GM21529 (cell line): ENCODE data around the gene JAZF1.

Experiments used
- ATAC-seq: cut with Tn5 transposase; IDR thresholded peaks from one replicate; pipeline ENCODE4 v1.9.1; 2021; ENCODE audit not compliant: unreplicated experiment

The JAZF1 gene

GRCh38 chr7:28078036-28078901 lies 102.3 kb downstream of the JAZF1 start:
- ATAC-seq: no peak

DNA sequence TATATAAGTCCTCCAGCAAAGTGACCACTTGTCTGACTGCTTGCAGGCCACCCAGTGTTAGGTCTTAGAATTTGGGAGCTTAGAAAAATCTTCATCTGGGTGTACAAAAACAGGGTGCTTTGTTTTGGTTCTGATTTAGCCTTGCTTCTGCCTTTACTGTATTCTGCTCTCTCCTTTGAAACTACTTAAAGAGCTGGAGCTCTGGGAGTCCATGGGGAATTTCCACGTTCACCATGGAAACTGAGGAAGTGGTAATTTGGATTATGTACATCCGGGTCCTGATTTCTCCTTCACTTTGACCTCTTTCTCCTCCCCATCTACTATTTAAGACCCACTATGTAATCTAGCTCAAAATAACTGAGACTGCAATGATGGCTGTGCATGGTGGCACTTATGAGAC lies 103.0 kb downstream of the JAZF1 start:
- no peak for ATAC-seq

DNA sequence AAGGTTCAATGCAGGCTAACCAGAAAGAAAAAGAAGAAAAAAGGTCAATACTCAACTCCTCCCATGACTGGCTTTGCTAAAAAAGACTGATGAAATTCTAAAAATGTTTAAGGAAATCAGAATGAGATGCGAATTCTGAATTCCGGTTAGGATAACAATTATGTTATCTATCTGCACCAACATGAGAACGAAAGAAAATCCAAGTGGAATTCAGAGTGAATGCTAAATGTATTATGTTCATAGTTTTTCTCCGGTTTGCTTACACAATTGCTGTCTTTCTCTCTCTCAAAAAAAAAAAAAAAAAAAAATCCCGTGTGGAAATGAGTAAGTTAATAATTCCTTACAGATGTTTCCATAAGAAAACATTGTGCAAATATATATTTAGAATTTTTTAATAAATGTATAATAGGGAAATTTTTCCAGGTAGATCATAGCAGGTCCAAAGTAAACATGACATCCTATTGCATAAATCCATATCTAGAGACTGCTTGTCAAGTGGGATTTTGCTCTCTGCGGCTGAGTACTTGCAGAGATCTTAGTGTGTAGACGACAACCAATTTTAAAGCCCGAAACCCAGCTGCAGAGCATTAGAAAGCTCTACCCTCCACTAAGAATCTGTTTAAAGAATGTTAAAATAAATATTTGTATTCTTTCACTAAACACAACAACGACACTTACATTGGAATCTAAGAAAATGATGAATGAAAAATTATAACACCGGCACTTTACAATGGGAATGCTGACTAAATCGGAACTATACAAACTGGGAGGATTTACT lies 104.0 kb downstream of the JAZF1 start:
- no peak for ATAC-seq

DNA sequence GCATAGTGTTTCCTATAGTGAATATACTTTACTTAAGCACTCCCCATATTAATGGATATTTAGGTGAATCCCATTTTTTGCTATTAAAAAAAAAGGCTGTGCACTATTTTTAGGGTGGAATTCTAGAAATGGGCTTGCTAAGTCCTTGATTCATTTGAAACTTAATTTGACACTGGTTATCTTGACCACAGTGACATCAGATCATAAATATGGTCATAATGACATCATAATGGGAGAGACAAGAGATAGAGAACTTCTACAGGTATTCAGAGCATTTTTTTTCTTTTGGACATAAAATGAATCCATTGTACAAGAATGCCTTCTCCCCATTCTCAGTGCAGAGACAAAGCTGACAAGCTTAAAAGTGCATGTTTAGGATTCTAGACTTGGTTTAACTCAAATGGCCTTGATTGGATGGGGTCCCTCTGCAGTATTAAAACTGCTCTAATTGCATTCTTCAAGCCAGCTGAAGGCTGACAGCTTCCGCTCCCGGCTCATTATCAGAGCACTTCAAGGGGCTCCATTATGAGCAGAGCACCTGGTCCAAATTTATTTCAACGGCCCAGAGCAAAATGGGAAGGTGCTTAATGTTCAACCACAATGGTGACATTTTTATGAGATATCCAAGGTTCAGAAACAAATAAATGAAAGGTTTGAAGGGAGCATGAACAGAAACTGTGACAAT lies 104.8 kb downstream of the JAZF1 start:
- no peak for ATAC-seq

GRCh38 chr7:28072876-28073514 lies 107.6 kb downstream of the JAZF1 start:
- no peak for ATAC-seq

- ATAC-seq: no peak
Measured at GRCh38 chr7:28071570-28071969, 109.0 kb downstream of the JAZF1 start.

DNA sequence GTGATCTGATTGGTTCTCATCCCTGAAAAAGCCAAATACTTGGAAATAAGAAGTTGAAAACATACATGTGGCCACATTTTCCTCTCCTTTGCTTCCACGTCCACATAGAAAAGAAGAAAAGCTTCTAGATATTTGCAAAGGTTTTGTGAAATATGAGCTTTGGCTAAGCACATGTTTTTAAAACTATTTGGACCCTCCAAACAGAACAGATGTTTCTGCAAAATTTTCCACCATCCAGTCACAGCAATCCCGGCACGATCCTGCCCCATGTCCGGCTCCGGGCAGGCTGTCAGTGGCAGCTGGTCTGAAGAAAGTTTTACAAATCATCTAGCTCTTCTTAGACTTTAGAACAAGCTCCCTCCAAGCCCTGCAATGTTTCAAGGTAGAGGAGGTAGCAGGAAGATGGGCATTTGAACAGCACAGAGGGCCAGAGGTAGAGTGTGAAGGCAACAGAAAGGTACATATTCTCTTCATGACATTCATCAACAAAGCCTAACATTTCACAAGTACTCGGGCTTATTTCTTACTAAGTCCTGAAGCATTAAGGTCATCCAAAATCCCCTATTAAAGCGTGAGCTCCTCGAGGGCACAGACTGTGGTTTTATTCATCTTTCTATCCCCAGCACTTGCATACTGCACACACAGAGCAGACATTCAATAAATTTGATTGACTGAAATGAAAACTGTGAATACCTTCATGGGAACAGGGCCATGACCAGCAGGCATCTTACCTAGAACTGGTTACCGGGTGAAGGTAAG lies 110.1 kb downstream of the JAZF1 start:
- no peak for ATAC-seq

DNA sequence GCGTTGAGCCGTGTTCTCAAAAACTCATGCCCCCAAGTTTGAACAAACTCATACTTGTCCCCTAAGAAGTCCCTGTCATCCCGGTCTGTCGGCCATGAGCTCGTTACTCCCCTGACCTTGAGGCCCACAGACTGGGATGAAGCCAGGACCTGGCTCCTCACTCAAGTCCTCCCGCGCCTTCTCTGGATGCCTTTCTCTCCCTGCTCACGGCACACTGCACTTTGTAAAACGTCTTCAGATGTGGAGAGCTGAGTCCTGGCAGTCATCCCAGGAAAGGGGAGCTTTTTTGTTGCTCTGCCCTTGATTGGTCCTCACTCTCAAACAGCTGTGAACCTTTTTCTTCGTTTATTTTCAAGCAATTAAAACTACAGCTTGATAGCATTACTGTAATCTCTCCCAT lies 110.8 kb downstream of the JAZF1 start:
- ATAC-seq: no peak

GRCh38 chr7:28069388-28069787 lies 111.2 kb downstream of the JAZF1 start:
- no peak for ATAC-seq

GRCh38 chr7:28068811-28069216 lies 111.8 kb downstream of the JAZF1 start:
- no peak for ATAC-seq

DNA sequence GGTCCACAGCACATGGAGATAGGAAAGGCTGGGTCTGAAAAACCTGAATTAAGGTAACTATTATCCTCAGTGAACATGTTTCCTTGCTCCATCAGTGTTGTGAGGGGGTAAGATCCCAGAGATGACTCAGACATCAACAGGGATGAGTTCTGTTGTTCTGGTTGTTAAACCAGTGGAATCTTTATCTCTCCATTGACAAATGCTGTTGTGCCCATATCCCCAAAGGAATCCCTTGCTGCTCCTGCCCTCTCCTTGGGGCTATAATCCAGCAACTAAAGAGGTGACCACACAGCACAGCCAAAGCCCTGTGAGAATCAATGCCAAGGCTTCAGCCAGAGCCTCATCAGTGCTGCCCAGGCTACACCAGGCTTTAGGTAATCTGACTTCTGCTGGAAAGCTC lies 113.4 kb downstream of the JAZF1 start:
- ATAC-seq: no peak

DNA sequence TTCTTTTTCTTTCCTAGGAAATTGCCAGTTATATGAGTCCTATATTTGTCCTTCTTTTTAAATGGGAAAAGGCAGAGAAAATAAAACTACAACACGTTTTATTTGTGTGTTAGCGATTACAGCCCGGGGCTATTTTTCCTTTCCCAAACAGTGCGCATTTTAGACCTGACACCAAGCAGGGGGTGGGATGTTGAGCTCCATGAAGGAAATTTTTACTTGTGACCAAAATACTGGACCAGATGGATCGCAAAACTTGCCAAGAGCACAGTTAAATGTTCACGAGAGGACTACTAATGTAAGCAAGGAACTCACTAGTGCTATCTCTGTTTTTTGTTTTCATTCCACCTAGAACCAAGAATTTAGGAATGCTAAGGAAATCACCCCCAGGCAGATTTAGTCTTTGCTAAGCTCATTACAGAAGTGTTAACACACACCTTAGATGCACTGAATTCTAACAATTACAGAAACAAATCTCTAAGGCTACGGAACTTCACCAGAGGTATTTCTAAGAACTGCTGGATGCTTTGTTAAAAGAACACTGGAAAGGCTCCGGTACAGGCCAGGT lies 114.8 kb downstream of the JAZF1 start:
- ATAC-seq: no peak

DNA sequence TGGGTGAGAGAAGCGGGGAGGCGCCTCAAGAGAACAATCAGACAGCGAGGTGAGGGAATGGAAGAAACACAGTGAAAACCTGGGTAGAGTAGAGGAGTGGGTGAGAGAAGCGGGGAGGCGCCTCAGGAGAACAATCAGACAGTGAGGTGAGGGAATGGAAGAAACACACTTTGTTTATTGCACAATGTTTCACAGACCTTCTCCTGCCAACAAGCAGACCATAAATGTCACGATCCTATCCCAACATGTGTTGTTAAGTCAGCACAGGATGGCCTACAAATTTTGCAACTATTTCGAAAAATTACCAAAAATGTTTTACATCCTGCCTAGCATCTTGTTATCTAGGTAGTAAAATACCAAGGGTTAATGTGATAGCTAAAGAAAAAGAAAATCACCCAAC lies 115.3 kb downstream of the JAZF1 start:
- ATAC-seq: no peak

DNA sequence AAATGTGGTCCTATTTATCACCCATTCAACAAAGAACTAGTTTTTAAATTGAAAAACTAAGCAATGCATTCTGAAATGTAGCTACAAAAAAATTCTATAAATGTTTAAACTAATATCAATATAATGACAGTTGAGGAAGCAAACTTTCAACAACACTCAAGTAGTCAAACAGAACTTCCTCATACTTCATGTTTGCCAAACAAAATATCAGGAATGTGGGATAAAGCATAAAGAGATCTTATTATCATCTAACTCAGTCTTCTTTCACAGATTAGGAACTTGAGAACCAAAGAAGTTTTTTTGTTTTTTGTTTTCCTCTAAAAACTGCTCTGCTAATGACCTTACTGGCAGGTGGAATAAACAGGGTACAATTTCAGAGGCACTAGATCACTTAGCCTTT lies 116.2 kb downstream of the JAZF1 start:
- ATAC-seq: no peak

GRCh38 chr7:28062197-28062991 lies 118.2 kb downstream of the JAZF1 start:
- peak; percentile 89 for ATAC-seq

- no peak for ATAC-seq
Measured at GRCh38 chr7:28061824-28062196, 118.8 kb downstream of the JAZF1 start.

- no peak for ATAC-seq
Measured at GRCh38 chr7:28060371-28060950, 120.1 kb downstream of the JAZF1 start.

DNA sequence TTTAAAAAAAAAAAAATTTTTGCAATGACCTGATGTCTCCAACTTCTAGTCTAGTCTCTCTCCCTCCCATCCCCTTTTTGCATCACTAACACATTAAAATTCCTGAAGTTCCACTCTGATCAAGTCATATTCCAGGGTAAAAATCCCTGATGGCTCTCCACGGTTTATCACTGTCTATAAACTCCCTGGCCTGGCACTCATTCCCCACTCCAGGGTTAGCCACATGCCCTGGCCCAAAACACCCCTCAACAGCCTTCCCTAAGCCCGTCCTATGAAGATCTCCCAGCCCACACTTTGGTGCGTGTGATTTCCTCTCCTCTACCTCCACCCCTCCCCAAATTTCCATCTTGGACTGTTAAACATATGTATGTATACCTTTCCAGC lies 125.4 kb downstream of the JAZF1 start:
- ATAC-seq: no peak

- no peak for ATAC-seq
Measured at GRCh38 chr7:28054531-28055160, 125.9 kb downstream of the JAZF1 start.
